Endothelial cell of umbilical vein (primary cell): ENCODE measurements around the gene HOXB3.

Source experiments
- EZH2 ChIP-seq: IDR thresholded peaks from 2 replicates; pipeline ENCODE4 v1.6.1; 2012; ENCODE audit warnings: borderline replicate concordance, low read depth, mild to moderate bottlenecking, moderate library complexity, low read length, inconsistent platforms; ENCODE audit not compliant: severe bottlenecking
- MYC ChIP-seq: IDR thresholded peaks from one replicate; pipeline ENCODE4 v1.6.1; 2011; ENCODE audit warnings: mild to moderate bottlenecking, low read depth, low read length
- POLR2A ChIP-seq: IDR thresholded peaks from 2 replicates; pipeline ENCODE4 v1.6.1; 2012; ENCODE audit warnings: low read depth, mild to moderate bottlenecking, control low read depth, low read length

DNA sequence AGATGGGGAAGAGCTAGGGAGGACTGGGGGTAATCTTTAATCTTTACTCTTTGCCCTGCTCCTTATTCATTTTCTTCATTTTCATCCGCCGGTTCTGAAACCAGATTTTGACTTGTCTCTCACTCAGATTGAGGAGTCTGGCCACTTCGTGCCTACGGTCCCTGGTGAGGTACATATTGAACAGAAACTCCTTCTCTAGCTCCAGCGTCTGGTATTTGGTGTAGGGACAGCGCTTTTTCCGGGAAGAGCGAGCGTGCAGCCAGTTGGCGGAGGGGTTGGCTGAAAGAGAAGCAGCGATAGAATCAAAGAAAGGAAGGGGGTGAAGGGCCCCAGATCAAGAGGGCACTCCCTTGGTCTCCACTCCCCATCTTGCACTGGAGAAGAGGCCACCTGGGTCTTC is 32.8 kb upstream of the HOXB3 start:
- TF ChIP-seq MYC (no peak), POLR2A (no peak), EZH2 (no peak)
